HUDEP-2 (cell line): ENCODE measurements around the gene SDHA.
A peak's percentile ranks its signal among the peaks of the same experiment; 100 is the strongest.
"Not testable (repeated sequence)": the region's sequence is repeated elsewhere in the genome, so short reads cannot be mapped to it uniquely, and the experiment has no call there.

ENCODE experiments used
- DNase-seq, 76 experiments: peaks; one replicate each; lab custom pipeline; 2025; ENCODE audit not compliant: unreplicated experiment in 76 of 76; lab: John Stamatoyannopoulos, UW

Gene SDHA

GRCh38 chr5:218457-219291 lies 554 bp downstream of the SDHA start:
- peak in 19 of 76 experiments; percentile 1 to 53 (median 19) for DNase-seq

GRCh38 chr5:219460-219863 lies 1.3 kb downstream of the SDHA start:
- DNase-seq: peak in 12 of 76 experiments; percentile 2 to 36 (median 6)

DNA sequence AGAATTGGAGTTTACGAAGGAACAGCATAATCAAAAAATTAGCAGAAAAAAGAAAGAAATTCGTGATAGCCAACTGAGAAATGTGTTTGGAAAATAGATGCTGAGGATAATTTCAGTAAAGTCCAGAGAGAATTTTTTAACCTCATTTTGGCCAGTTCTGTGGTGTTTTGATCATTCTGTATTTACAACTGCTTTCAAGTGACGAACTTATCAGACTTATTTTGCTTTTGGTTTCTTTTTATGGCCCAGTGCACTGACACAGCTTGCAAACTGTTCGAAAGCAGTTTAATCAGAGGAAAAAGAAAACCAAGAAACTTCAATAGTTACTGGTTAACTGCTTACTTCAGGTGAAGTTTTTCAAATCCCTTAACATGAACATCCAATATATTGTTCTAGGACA lies 1.9 kb downstream of the SDHA start:
- DNase-seq: peak in 2 of 76 experiments; percentile 10 to 24

- DNase-seq: not testable (repeated sequence)
Observed at GRCh38 chr5:222951-223715, 5.0 kb downstream of the SDHA start.

DNA sequence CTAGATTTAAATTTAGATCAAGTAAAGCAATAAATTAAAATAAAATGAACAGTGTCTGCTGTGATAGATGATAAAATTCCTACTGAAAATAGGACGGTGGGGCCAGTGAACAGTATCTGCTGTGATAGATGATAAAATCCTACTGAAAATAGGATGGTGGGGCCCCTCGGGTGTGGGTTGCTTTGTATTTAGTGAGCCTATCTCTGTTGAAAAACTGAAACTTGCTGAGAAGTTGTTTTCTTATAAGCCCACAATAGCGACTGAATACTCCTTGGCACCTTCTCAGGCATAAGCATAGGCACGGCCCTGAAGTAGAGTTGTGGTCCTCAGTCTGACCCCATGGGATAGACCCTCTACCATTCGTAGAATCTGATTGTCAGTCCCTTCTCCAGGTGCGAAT lies 5.7 kb downstream of the SDHA start:
- DNase-seq: no peak

GRCh38 chr5:225334-225733 lies 7.2 kb downstream of the SDHA start:
- no peak for DNase-seq

DNA sequence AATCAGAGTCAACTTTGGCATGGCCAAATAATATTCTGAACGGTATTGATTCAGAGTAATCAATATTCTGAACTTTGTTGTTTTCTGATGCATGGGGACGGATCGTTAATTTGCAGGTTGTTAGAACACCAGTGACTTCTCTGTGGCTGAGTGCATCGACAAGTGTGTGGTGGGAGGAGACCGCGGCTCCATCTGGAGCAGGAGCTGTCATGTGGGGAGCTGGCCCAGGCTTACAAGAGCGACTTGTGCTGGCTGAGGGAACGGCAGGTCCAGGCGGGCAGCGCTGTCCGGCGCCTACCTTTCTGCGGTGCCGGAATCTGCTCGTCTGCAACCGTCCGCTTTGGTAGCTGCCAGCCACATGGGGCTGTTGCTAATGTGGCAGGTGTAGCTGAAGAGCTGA lies 9.3 kb downstream of the SDHA start:
- not testable (repeated sequence) for DNase-seq

DNA sequence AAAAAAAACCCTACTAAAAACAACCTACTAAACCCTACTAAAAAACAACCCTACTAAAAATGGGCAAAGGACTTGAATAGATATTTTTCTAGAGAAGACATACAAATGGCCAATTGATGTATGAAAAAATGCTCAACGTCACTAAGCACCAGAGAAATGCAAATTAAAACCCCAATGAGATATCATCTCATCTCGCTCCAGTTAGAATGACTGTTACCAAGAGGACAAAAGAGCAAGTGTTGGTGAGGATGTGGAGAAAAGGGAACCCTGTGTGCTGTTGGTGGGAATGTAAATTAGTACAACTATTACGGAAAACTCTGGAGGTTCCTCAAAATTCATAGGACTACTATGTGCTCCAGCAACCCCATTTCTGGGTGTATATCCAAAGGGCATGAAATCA lies 10.8 kb downstream of the SDHA start:
- DNase-seq: no peak

DNA sequence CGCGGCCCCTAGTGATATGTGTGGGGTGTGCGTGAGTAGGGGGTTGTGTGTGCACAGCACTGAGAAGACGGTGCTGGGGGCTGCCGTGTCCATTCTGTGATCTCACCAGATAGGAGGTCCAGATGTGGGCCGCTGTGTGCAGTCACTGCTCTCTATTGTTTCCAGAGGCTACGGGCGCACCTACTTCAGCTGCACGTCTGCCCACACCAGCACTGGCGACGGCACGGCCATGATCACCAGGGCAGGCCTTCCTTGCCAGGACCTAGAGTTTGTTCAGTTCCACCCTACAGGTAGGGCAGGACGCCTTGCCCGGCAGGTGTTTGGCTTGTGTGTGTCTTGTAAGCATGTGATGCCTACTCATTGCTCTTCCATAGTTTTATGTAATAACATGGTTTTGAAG lies 12.6 kb downstream of the SDHA start:
- no peak for DNase-seq

DNA sequence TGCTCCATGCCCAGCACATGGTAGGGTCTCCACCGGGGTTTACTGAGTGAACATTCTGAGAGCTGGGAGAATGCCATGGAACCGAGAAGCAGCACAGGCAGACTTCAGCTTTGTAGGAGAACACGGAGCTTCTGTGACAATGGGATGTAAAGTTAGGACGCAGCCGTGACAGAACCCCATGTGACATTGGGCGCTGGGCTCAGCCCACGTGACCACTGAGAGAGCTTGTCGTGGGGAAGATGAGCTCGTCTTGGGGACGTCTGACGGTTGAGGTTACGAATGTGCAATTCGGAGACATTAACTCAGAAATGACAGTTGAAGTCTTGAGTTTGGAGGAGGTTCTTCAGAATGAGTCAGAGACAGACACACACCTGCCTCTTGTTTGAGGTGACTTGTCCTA lies 13.5 kb downstream of the SDHA start:
- no peak for DNase-seq

DNA sequence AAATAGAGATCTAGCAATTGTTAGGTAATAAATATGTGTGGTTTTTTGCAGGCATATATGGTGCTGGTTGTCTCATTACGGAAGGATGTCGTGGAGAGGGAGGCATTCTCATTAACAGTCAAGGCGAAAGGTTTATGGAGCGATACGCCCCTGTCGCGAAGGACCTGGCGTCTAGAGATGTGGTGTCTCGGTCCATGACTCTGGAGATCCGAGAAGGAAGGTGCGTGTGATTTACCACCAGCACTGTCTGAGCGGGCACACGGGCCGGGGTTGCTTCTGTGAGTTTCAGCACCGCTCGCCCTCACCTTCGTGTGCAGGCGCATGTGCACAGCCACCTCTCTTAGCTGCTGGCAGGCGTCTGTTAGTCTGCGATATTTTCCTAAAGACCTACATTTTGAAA lies 15.3 kb downstream of the SDHA start:
- not testable (repeated sequence) for DNase-seq

- DNase-seq: no peak
Observed at GRCh38 chr5:234450-234849, 16.3 kb downstream of the SDHA start.

DNA sequence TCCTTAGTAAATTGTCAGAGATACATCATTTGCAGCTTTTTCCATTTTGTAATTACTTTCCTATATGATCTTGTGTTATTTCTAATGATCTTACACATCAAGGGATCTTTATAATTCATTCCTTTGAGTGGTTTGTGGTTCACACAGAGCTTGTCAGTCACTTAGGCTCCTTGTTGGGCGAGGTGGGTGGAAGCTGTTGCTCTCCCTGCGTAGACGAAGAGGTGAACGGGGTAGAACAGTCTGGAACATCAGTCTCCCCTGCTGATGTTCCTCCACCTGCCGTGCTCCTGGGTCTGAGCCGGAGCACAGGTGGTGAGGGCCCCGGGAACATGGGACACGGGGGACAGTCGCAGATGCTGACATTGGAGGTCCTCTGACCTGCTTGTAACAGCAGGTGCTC lies 17.4 kb downstream of the SDHA start:
- DNase-seq: not testable (repeated sequence)

GRCh38 chr5:237931-238330 lies 19.8 kb downstream of the SDHA start:
- not testable (repeated sequence) for DNase-seq

- not testable (repeated sequence) for DNase-seq
Observed at GRCh38 chr5:240550-240949, 22.4 kb downstream of the SDHA start.

GRCh38 chr5:241045-241669 lies 23.0 kb downstream of the SDHA start:
- DNase-seq: not testable (repeated sequence)

GRCh38 chr5:243683-244367 lies 25.7 kb downstream of the SDHA start:
- DNase-seq: not testable (repeated sequence)

- DNase-seq: not testable (repeated sequence)
Observed at GRCh38 chr5:245717-246116, 27.6 kb downstream of the SDHA start.

DNA sequence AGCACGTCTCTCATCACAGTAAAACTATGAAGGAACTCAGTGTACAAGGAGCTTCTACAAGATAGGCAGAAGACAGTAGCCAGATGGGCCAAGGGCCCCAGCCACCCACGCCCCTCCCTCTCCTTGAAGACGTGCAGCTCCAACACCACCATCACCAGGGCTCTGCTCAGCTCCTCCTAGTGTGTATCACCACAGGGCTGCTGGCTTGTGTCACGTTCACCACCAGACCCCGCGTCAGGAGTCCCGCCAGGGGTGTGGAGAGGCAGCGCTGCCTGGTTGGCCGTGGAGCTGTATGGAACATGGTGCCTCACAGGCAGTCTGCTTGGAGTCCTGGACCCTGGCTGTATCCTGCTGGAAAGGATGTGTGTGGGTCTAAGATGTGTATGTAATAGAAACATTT lies 32.3 kb downstream of the SDHA start:
- not testable (repeated sequence) for DNase-seq

DNA sequence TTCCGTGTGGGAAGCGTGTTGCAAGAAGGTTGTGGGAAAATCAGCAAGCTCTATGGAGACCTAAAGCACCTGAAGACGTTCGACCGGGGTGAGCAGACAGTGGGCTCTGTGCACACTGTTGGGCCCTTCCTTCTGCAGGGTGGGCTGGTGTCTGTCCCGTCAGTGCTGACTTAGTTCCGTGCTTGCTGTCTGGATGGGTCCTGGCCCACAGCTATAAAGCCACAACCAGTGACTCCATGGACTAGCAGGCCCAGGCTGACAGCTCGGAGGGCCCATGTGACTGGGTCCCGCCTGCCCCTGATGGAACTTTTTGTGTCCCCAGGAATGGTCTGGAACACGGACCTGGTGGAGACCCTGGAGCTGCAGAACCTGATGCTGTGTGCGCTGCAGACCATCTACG lies 32.9 kb downstream of the SDHA start:
- DNase-seq: not testable (repeated sequence)

- DNase-seq: not testable (repeated sequence)
Observed at GRCh38 chr5:251538-251937, 33.4 kb downstream of the SDHA start.
